Amygdala (tissue), 56 donors: ENCODE results near the gene OBP2B.
"Not testable (repeated sequence)": the region's sequence is repeated elsewhere in the genome, so short reads cannot be mapped to it uniquely, and the experiment has no call there.

Experiments
- DNase-seq, 56 donors: peaks; one replicate each; lab custom pipeline; 2025; lab: John Stamatoyannopoulos, UW

OBP2B gene, protein sequence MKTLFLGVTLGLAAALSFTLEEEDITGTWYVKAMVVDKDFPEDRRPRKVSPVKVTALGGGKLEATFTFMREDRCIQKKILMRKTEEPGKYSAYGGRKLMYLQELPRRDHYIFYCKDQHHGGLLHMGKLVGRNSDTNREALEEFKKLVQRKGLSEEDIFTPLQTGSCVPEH

DNA sequence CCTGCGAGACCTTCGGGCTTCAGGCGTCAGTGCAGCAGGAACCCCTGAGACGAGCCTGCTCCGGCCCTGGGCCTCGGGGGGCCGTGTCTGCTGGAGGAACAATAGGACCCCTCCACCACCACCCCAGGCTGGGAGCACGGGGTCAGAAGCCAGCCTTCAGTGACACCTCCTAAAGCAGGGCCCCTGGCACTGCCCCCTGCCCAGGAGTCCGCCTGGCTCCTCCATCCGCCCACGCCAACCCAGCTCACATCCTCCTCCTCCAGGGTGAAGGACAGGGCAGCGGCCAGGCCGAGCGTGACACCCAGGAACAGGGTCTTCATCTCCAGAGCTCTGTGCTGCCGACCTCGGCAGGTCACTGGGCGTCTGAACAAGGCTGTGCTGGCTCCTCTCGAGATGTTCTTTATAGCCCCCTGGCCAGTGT is at the start of gene OBP2B:
Gene OBP2B (minus strand): TSS at position 371 of the 421 bp plus-strand sequence. CDS start 51 bp downstream, at position 320.
- DNase-seq, result not testable (repeated sequence)

DNA sequence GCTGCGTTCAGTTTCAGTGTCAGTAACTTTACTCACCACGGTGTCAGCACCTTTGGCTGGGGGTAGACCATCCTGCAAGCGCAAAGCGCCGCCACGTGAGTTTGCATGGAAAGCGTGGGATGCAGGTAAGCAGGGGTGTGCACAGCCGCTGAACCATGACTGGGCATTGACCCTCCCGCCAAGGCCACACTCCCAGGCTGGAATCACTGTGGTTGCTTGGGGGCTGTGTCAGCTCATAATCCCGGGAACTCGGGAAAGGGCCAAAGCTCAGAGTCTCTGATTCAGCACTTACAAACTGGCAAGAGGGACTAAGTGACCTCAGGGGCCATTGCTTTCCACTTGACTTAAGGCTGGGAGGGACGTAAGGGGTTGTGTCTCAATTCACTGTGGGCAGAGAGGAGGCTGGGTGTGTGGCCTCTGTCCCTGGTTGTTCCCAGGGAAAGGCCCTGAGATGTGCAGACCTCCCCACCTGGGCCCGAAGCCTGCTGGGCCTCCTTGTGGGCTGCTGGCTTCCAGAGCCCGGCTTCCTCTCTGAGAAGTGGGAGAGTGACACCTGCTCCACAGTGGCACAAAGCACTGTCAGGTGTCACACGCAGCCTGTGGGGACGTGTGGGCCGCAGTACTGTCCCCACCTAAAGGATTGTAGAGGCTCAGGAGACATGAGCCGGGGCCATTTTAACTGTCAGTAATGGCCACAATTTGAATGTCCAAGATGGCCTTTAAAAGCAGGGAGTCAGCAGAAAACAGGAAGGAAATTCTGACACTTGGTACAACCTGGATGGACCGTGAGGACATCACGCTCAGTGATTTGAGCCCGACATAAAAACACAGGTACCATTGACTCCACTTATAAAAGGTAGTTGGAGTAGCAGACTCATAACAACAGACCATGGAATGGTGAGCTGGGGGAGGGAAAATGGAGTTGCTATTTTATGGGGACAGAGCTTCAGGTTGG is 49.3 kb upstream of the OBP2B start:
- DNase-seq, result no peak

DNA sequence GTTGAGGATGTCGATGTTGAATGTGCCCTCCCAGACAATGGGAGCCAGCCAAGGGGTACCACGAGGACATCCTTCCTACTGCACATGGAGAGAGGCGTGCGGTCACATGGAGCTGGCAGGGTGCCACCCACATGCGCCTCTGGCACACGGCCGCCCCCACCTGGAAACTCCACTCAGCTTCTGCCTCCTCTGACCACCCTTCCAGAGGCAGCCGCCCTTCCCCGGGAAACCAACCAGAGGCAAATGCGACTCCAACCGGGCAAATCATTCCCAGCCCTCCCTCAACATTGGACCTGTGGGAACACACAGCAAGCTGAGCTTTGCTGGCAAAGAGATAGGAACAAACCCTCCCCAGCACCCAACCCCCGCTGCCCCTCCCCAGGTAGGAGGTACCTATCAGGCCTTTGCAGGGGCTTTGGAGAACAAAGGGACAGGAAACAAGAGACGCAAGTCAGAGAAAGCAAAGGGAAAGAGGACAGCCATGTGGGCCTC is 48.5 kb upstream of the OBP2B start:
- no peak for DNase-seq

DNA sequence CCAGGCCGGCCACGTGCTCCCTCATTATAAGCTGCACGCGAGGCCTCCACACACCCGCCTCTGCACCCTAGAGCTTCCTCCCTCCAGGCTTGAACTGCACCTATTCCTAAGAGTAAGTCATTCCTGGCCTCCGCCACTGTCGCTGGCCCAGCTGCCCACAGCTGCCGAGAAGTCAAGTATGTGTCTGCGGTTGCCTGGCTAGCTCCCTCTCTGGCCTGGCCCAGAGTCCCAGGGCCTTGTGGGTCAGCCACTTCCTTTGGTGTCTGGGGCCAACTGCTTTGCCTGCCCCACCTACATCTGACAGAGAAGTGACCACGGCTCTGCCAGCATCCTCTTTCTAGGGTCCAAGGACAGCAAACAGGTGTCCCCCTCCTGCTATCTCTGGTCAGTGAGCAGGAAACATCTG is 47.6 kb upstream of the OBP2B start:
- no peak for DNase-seq

DNA sequence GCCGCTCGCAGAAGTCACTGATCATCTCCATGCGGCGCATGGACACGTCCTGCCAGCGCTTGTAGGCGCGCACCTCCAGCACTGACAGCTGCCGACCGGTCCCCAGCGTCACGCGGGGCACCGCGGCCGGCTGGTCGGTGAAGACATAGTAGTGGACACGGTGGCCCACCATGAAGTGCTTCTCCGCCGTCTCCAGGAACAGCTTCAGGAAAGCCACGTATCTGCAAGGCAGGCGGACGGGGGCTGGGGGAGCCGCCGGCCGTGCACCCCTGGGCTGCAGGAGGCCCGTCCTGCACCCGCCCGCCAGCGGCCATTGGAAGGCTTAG is 47.0 kb upstream of the OBP2B start:
- no peak for DNase-seq

DNA sequence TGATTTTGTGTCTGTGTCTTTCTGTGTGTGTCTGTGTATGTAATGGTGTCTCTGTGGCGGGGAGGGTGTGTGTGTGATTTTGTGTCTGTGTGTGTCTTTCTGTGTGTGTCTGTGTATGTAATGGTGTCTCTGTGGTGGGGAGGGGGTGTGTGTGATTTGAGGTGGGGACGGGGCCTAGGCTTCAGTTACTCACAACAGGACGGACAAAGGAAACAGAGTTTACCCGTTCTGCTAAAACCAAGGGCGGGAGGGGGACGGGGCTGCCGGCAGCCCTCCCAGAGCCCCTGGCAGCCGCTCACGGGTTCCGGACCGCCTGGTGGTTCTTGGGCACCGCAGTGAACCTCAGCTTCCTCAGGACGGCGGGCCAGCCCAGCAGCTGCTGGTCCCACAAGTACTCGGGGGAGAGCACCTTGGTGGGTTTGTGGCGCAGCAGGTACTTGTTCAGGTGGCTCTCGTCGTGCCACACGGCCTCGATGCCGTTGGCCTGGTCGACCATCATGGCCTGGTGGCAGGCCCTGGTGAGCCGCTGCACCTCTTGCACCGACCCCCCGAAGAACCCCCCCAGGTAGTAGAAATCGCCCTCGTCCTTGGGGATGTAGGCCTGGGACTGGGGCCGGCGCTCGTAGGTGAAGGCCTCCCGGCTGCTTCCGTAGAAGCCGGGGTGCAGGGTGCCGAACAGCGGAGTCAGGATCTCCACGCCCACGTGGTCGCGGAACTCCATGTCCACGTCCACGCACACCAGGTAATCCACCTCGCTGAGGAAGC is 46.5 kb upstream of the OBP2B start:
- DNase-seq, result no peak

DNA sequence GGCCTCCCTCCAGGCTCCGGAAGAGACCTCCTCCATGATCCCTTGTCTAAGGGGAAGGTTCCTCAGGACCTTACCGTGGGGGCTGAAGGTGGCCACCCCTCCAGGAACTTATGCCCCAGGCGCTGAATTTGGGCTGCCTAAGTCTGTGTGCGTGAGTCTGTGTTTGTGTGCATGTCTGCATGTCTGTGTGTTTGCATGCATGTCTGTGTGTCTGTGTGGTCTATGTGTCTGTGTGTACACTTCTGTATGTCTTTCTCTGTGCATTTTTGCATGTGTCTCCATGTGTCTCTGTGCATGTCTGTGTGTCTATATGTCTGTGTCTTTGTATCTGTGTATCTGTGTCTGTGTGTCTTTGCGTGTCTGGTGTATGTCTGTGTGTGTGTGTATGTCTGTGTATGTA is 45.4 kb upstream of the OBP2B start:
- DNase-seq, result no peak

DNA sequence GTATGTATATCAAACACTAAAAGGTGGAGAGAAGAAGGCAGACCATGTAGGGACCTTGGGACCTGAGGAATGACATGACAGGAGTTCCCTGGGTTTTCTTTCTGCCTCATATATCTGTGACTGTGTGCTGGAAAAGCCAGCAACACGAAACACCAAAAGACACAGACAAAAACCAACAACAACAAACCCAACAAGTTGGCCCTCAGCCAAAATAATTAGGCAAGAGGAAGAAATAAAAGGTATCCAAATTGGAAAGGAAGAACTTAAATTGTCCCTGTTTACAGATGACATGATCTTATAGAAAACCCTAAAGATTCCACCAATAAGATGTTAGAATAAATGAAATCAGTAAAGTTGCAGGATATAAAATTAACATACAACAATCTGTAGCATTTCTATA is 44.2 kb upstream of the OBP2B start:
- DNase-seq, result no peak

DNA sequence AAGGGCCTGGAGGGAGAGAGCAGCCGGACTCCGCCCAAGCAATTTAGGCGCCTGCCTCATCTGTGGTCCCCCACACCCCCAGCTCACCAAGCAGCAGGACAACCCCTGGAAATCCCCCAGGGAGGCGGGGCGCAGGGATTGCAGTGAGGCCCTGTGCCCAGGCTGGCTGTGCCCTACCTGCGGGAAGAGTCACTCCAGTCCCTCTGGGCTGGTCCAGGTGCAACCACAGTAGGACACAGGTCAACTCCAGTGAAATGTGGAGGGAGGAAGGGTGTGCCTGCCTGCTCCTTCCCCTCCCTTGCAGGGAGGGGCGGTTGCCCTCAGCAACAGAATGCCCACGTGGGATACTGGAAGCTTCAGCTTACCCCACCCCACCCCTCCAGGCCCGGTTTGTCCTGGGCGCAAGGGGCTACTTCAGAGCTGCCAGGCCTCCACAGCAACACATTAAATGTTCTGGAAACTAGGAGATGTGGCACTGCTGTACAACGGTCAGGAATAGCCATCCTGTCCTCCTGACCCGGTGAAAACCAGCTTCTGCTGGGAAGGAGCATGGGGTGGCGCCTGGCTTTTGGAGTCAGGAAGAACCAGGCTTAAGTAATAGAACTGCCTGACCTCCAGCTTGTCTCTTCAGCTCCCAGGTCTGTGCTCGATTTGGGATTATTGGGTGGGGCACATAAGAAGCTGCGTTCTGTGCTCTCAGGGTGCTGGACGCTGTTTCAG is 43.4 kb upstream of the OBP2B start:
- DNase-seq, result no peak

DNA sequence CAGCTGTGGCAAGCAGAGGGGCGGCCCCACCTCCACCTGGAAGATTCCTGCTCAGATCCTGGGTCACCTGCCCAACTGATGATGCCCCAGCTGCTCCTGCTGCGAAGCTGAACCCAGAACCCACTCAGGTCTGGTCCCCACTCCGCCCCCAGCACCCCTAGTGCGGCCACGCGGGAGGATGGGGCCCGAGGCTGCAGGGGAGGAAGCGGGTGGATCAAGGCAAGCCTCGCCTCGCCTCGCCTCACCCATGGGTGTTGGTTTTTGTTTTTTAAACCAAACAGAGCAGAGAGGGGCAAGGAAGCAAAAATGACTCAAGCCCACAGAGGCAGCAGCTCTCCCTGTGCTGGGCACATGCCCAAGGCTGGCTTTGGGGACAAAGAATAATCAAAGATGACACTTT is 42.7 kb upstream of the OBP2B start:
- DNase-seq, result no peak

DNA sequence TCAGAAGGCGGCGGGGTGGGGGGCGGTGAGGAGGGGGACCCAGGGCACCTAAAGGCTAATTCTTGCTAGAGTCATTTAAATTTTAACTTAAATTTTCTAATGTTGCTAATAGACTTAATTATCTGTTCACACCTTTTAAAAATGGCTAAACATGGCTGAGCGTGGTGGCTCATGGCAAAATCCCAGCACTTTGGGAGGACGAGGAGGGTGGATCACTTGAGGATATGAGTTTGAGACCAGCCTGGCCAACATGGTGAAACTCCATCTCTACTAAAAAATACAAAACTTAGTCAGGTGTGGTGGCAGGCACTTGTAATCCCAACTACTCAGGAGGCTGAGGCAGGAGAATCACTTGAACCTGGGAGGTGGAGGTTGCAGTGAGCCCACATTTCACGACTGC is 42.2 kb upstream of the OBP2B start:
- DNase-seq, result not testable (repeated sequence)

DNA sequence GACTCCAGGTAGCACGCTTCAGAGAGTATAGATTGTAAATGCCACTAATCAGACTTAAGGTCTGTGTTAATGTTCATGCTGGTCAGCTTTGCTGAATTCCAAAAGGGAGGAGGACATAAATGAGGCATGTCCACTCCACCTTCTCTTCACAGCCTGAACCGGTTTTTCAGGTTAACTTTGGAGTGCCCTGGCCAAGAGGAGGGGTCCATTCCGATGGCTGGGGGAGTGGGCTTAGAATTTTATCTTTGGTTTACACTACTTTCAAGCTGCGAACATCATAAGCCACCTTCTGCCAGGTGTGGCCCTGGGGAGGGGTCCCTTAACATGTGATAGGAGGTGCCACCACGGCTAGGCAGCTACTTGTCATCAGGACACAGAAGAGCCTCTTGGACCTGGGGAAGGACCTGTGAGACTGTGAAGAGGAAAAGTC is 41.7 kb upstream of the OBP2B start:
- no peak for DNase-seq

DNA sequence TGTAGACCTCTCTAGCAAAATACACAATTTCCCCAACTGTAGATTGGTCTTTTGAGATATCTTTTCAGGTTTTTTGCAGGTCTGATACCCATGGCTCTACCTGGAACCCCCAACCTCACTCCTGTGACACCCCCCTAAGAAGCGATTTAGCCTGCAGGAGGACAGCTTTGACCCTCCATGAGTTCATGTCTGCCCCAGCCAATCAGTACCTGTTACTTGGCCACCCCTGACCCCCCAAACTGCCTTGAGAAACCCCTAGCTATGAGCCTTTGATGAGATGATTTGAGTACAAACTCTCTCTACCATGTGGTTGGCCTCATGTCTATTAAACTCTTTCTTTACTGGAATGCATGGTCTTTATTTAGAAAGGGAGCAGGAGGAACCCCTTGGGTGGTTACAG is 40.3 kb upstream of the OBP2B start:
- DNase-seq, result no peak

DNA sequence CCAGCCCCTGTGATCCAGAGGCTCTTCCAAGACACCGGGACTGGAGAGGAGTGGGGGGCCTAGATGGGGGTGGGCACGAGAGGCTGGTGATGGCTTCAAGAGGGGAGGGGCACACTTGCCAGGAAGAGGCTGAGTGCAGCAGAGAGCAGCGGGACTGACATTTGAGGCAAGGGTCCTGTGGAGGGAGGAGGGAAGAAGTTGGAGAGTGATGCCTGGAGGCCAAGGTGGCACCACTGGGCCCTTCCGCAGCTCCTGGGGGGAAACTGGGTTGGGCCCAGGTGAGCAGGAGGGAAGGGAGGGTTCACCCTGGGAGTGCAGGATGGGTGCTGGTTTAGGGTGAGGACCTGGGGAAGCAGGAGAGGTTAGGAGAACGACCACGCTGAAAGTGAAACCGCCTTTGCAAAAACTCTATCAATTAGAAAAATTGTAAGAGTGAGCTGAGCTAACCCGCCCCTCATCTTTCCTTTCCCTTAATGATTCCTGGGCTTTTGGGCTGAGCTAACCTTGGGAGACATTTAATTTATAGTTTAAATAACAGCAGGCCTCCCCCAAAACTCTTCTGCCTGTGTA is 39.8 kb upstream of the OBP2B start:
- DNase-seq, result no peak

DNA sequence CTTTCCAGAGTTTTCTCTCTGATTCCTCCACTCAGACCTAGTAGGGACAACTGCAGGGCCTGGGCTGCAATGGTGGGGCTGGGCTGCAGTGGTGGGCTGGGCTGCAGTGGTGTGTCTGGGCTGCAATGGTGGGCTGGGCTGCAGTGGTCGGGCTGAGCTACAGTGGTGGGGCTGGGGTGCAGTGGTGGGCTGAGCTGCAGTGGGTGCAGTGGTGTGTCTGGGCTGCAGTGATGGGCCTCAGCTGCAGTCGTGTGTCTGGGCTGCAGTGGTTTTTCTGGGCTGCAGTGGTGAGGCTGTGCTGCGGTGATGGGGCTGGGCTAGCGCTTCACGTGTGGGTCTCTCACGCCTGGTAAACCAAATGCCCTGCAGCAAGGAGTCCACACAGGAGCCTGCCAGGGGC is 38.6 kb upstream of the OBP2B start:
- DNase-seq, result no peak

DNA sequence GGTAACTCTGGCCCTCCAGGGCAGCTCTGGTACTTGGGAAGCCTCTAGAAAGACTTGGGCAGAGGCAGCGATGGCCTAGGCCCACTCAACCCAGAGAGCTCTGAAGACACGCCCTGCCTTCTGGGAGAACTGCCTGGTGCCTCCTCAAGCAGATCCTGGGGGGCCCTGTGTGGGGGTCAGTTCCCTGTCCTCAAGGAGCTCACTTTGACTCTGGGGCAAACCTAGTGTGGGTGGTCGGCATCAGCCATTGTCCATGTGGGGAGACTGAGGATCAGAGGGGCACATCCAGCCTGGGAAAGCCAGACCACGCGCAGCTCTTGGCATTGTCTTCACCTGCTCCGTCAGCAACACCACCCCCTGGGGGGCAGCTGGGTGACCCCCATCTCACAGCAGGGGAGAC is 37.9 kb upstream of the OBP2B start:
- DNase-seq, result no peak

DNA sequence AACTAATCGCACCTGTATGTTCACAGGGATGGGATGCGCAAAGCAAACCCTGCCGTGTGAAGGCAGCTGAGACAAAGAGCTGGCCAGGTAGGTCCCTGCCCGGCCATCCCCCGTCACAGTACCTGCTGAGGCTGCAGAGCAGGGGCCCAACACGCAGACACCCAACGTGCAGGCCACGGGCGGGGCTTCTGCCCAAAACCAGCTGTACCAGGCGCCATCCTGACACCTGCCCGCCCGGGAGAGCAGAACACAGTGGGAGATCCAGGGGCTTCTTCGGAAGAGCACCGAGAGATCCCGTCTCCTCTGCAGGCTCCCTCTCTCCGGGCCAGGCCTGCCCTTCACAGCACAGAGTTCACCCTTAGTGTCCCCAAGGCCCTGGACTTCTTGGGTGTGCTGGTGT is 37.5 kb upstream of the OBP2B start:
- DNase-seq, result no peak

DNA sequence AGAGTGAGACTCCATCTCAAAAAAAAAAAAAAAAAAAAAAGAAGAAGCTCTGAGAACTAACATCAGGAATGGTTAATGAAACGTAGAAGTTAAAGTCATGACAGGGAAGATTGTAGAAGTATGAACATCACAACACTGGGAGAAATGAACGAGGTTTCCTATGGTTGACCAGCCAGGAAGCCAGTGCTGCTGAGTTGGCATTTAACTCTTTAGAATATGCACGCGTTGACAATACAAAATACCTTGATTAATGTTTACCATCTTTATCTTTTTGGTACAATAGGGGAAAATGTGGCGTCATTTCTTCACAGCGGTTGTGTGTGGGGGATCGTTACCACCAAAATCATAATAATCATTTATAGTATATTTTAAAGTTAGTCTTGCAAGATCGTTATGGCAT is 33.9 kb upstream of the OBP2B start:
- DNase-seq, result no peak

DNA sequence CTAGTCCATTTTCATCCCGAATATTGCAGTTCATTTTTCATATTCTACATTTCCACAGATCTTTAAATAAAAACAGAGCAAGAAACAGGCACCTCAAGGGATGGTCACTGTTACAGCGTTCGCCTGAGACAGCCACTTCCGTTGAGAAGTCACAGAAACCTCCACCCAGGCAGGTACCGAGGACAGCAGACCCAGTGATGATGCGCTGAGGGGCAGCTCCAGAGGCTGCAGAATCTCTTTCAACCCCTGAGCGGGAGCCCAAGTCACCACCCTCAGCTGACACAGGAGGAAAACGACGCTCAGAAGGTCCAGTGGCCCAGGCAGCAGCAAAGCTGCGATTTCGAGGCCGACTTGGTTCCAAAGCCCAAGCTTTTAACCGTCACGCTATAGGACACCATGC is 33.2 kb upstream of the OBP2B start:
- no peak for DNase-seq

DNA sequence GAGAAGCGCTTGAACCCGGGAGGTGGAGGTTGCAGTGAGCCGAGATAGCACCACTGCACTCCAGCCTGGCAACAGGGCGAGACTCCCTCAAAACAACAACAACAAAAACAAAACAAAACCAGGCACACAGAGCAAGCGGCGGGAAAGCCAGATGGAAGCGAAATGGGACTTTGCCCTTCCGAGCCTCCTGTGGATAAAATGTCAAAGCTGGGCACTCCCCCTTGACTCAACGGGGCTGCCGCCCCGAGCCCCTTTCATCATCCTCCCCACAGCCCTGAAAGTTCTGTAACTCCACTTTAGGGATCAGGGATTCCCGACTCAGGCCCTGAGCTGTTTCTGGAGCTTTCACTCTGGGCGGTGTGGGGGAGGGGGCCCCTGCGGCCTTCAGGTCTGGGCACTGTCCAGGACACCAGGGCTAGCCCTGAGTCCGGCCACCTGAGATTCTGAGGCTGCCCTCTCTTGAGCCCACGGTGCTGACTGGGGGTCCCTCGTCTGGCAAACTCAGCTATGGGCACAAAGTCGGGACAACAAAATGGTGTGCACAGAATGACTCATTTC is 30.6 kb upstream of the OBP2B start:
- no peak for DNase-seq
